HepG2 (cell line): Measurements from ENCODE around the gene MED9. TPM values are rescaled to one million over a fixed set of nuclear protein-coding genes. Genes with fewer than 3 reads are reported as not detected.

ENCODE experiments used
- FOXA1 ChIP-seq, 2 experiments: fragments of 450-650 bp in 1 of 2; sonication (generic) in 1 of 2; formaldehyde crosslinking in 1 of 2; IDR thresholded peaks; 2 replicates each; pipeline versions ENCODE4 v1.4.0 to v1.6.1; 2016 to 2020; ENCODE audit warnings: missing genetic modification reagents in 1 of 2
- GFI1 ChIP-seq: sonication (generic); formaldehyde crosslinking; IDR thresholded peaks from 2 replicates; pipeline ENCODE4 v1.5.0; 2020; ENCODE audit warnings: missing genetic modification reagents, mild to moderate bottlenecking, borderline replicate concordance
- HNF4G ChIP-seq, 2 experiments: sonication (generic) in 1 of 2; formaldehyde crosslinking in 1 of 2; IDR thresholded peaks; 2 replicates each; pipeline versions ENCODE4 v1.4.0 to v1.6.1; 2011 to 2020; ENCODE audit warnings: borderline replicate concordance in 2 of 2, low read depth in 2 of 2, mild to moderate bottlenecking in 2 of 2, low read length in 1 of 2, missing genetic modification reagents in 1 of 2, moderate library complexity in 1 of 2
- KDM5B ChIP-seq: sonication (generic); formaldehyde crosslinking; IDR thresholded peaks from 2 replicates; pipeline ENCODE4 v1.4.0; 2020; ENCODE audit warnings: missing genetic modification reagents, mild to moderate bottlenecking, borderline replicate concordance
- NBN ChIP-seq: fragments of 450-650 bp; conservative IDR thresholded peaks from 2 replicates; pipeline ENCODE4 v1.6.1; 2017
- SALL2 ChIP-seq: sonication (generic); formaldehyde crosslinking; IDR thresholded peaks from 2 replicates; pipeline ENCODE4 v1.8.1; 2023; ENCODE audit warnings: mild to moderate bottlenecking, missing genetic modification reagents, inconsistent platforms
- TBP ChIP-seq: sonication (generic); formaldehyde crosslinking; IDR thresholded peaks from 2 replicates; pipeline ENCODE4 v1.5.0; 2020; ENCODE audit warnings: missing genetic modification reagents
- TCF12 ChIP-seq, 2 experiments: fragments of 450-650 bp in 1 of 2; sonication (generic) in 1 of 2; formaldehyde crosslinking in 1 of 2; IDR thresholded peaks; 2 replicates each; pipeline versions ENCODE4 v1.6.1 to v1.8.0; 2017 to 2022; ENCODE audit warnings: antibody characterized with exemption in 1 of 2, mild to moderate bottlenecking in 1 of 2, missing genetic modification reagents in 1 of 2, moderate library complexity in 1 of 2
- XRCC5 ChIP-seq: fragments of 200-400 bp; formaldehyde crosslinking; optimal IDR thresholded peaks from 2 replicates; pipeline ENCODE3; 2017; ENCODE audit warnings: mild to moderate bottlenecking, low read length
- ZFY ChIP-seq: sonication (generic); formaldehyde crosslinking; IDR thresholded peaks from 2 replicates; pipeline ENCODE4 v1.4.0; 2020; ENCODE audit warnings: missing genetic modification reagents
- ZNF274 ChIP-seq: sonication (generic); formaldehyde crosslinking; IDR thresholded peaks from 2 replicates; pipeline ENCODE4 v1.5.1; 2020; ENCODE audit warnings: mild to moderate bottlenecking, missing genetic modification reagents
- ZNF564 ChIP-seq: sonication (generic); formaldehyde crosslinking; IDR thresholded peaks from 2 replicates; pipeline ENCODE4 v1.8.1; 2023; ENCODE audit warnings: mild to moderate bottlenecking, missing genetic modification reagents
- ZNF672 ChIP-seq: sonication (generic); formaldehyde crosslinking; IDR thresholded peaks from 2 replicates; pipeline ENCODE4 v1.8.1; 2022; ENCODE audit warnings: missing genetic modification reagents
- ZNF782 ChIP-seq: sonication (generic); formaldehyde crosslinking; IDR thresholded peaks from 2 replicates; pipeline ENCODE4 v1.4.0; 2020; ENCODE audit warnings: missing genetic modification reagents, mild to moderate bottlenecking, borderline replicate concordance
- ZSCAN22 ChIP-seq: sonication (generic); formaldehyde crosslinking; IDR thresholded peaks from 2 replicates; pipeline ENCODE4 v1.4.0; 2020; ENCODE audit warnings: mild to moderate bottlenecking, missing genetic modification reagents
- ZSCAN25 ChIP-seq: sonication (generic); formaldehyde crosslinking; IDR thresholded peaks from 2 replicates; pipeline ENCODE4 v1.8.0; 2022; ENCODE audit warnings: mild to moderate bottlenecking, missing genetic modification reagents
- polyA plus RNA-seq, 8 experiments: library from polyadenylated mRNA; depleted of rRNA in 3 of 8; stranded (reverse) in 7 of 8; unstranded in 1 of 8; fragments of >200 nt; fragmentation: Illumina TruSeq in 4 of 8; extraction: Trizol in 4 of 8; gene quantifications; 2 replicates each; pipeline versions ENCODE4 v1.2.1 to v1.2.3, GENCODE V29; 2011 to 2016; ENCODE audit warnings: low read depth in 4 of 8, missing spikeins in 1 of 8, mixed read lengths in 1 of 8; ENCODE audit not compliant: insufficient read depth in 1 of 8
- total RNA-seq, 5 experiments: library from RNA; depleted of rRNA; stranded (reverse); fragments of >200 nt; fragmentation: Illumina TruSeq; extraction: Trizol; gene quantifications; 2 replicates each; pipeline ENCODE4 v1.2.3, GENCODE V29; 2016; ENCODE audit warnings: low read depth in 1 of 5
- TF ChIP-seq, protein P1 (sequence below): sonication (generic); formaldehyde crosslinking; IDR thresholded peaks from 2 replicates; pipeline ENCODE4 v1.5.0; 2020; ENCODE audit warnings: mild to moderate bottlenecking, missing genetic modification reagents, borderline replicate concordance
- TF ChIP-seq, protein P2 (sequence below): sonication (generic); formaldehyde crosslinking; IDR thresholded peaks from 2 replicates; pipeline ENCODE4 v1.8.0; 2022; ENCODE audit warnings: mild to moderate bottlenecking, missing genetic modification reagents
- TF ChIP-seq, protein P3 (sequence below): IDR thresholded peaks from 2 replicates; pipeline ENCODE4 v1.6.1; 2016; ENCODE audit warnings: low read depth, borderline replicate concordance
- TF ChIP-seq, protein P4 (sequence below): sonication (generic); formaldehyde crosslinking; IDR thresholded peaks from 2 replicates; pipeline ENCODE4 v1.5.1; 2020; ENCODE audit warnings: mild to moderate bottlenecking, missing genetic modification reagents, moderate library complexity

The MED9 gene
- total and polyA plus RNA-seq, 2 of the 13 experiments (the other 11 are each of a cell fraction or from before 2014, with no cell fraction given): 11.9 to 15.1 TPM

DNA sequence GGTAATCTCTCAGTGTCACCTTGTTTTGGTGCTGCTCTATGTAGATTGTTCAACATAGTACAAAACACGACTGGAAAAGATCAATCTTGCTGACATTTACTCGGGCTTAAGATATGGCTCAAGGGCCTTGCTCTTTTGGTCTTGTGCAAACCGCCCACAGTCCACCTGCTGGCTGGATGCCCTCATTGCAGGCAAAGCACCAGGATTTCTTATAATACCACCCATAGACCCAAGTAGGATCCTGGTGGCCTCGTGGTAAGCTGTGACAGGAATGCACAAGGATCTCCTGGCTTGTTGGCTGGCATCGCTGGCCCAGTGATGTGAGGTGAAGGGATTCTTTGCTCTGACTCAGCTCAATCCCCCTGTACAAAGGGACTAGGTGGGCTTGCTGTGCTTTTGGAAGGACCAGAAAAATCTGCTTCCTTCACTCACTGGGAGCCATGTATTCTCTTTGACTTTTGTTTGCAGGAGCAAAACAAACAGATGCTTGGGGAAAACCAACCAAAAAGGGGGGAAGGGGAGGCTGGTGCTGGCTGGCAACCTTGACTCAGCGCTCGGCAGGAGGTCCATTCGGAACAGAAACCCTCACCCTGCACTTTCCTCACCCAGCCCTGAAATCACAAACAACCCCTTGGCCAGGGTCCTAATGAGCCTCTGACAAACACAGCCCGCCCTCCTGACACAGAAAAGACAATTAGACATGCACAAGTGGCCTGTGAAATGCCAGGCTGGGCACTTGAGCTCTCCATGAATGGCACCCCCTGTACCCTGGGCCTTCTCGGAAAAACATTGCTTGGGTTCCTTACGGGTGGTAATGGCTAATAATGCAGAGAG, 36.6 kb upstream of the MED9 start (continued):
- TF ChIP-seq, protein P1, sequence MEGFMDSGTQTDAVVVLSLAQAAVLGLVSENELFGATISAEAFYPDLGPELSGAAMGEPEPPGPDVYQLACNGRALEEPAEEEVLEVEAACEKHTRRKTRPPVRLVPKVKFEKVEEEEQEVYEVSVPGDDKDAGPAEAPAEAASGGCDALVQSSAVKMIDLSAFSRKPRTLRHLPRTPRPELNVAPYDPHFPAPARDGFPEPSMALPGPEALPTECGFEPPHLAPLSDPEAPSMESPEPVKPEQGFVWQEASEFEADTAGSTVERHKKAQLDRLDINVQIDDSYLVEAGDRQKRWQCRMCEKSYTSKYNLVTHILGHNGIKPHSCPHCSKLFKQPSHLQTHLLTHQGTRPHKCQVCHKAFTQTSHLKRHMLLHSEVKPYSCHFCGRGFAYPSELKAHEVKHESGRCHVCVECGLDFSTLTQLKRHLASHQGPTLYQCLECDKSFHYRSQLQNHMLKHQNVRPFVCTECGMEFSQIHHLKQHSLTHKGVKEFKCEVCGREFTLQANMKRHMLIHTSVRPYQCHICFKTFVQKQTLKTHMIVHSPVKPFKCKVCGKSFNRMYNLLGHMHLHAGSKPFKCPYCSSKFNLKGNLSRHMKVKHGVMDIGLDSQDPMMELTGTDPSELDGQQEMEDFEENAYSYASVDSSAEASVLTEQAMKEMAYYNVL (CRISPR knock-in tag): peak; percentile 60; the same call in 1 of the 2 replicates
- TF ChIP-seq, protein P2, sequence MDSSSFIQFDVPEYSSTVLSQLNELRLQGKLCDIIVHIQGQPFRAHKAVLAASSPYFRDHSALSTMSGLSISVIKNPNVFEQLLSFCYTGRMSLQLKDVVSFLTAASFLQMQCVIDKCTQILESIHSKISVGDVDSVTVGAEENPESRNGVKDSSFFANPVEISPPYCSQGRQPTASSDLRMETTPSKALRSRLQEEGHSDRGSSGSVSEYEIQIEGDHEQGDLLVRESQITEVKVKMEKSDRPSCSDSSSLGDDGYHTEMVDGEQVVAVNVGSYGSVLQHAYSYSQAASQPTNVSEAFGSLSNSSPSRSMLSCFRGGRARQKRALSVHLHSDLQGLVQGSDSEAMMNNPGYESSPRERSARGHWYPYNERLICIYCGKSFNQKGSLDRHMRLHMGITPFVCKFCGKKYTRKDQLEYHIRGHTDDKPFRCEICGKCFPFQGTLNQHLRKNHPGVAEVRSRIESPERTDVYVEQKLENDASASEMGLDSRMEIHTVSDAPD (CRISPR knock-in tag): peak; percentile 50; the same call in 1 of the 2 replicates
- 0 out of 2 replicates have a peak, but pooled peaks have one; percentile 34 for TF ChIP-seq ZNF274 (CRISPR knock-in tag)
- no peak for TF ChIP-seq FOXA1 (IDR thresholded peaks at IDR 0.05)
- TF ChIP-seq FOXA1 (CRISPR knock-in tag; IDR thresholded peaks at IDR 0.05): 0 out of 2 replicates have a peak, but pooled peaks have one; percentile 2
- TF ChIP-seq NBN: no peak
- TF ChIP-seq XRCC5: peak; percentile 59
- TF ChIP-seq KDM5B (CRISPR knock-in tag): peak; percentile 26; the same call in 1 of the 2 replicates
- TF ChIP-seq SALL2: 0 out of 2 replicates have a peak, but pooled peaks have one; percentile 38
- TF ChIP-seq HNF4G (IDR thresholded peaks at IDR 0.05; ENCODE audit: borderline replicate concordance, low read depth, low read length): no peak
- TF ChIP-seq HNF4G (CRISPR knock-in tag; IDR thresholded peaks at IDR 0.05; ENCODE audit: borderline replicate concordance, low read depth): 0 out of 2 replicates have a peak, but pooled peaks have one; percentile 45
- TF ChIP-seq ZNF564 (CRISPR knock-in tag): no peak
- TF ChIP-seq TBP (CRISPR knock-in tag): no peak
- no peak for TF ChIP-seq ZNF672
- TF ChIP-seq ZSCAN25: peak; percentile 33; the same call in 1 of the 2 replicates
- 0 out of 2 replicates have a peak, but pooled peaks have one; percentile 14 for TF ChIP-seq ZFY
- TF ChIP-seq, protein P3, sequence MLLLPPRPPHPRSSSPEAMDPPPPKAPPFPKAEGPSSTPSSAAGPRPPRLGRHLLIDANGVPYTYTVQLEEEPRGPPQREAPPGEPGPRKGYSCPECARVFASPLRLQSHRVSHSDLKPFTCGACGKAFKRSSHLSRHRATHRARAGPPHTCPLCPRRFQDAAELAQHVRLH (CRISPR knock-in tag): peak; percentile 77; the same call in 1 of the 2 replicates
- TF ChIP-seq GFI1 (CRISPR knock-in tag): peak; percentile 74; the same call in 1 of the 2 replicates
- TF ChIP-seq, protein P4, sequence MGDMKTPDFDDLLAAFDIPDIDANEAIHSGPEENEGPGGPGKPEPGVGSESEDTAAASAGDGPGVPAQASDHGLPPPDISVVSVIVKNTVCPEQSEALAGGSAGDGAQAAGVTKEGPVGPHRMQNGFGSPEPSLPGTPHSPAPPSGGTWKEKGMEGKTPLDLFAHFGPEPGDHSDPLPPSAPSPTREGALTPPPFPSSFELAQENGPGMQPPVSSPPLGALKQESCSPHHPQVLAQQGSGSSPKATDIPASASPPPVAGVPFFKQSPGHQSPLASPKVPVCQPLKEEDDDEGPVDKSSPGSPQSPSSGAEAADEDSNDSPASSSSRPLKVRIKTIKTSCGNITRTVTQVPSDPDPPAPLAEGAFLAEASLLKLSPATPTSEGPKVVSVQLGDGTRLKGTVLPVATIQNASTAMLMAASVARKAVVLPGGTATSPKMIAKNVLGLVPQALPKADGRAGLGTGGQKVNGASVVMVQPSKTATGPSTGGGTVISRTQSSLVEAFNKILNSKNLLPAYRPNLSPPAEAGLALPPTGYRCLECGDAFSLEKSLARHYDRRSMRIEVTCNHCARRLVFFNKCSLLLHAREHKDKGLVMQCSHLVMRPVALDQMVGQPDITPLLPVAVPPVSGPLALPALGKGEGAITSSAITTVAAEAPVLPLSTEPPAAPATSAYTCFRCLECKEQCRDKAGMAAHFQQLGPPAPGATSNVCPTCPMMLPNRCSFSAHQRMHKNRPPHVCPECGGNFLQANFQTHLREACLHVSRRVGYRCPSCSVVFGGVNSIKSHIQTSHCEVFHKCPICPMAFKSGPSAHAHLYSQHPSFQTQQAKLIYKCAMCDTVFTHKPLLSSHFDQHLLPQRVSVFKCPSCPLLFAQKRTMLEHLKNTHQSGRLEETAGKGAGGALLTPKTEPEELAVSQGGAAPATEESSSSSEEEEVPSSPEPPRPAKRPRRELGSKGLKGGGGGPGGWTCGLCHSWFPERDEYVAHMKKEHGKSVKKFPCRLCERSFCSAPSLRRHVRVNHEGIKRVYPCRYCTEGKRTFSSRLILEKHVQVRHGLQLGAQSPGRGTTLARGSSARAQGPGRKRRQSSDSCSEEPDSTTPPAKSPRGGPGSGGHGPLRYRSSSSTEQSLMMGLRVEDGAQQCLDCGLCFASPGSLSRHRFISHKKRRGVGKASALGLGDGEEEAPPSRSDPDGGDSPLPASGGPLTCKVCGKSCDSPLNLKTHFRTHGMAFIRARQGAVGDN (CRISPR knock-in tag): peak; percentile 59
- no peak for TF ChIP-seq ZSCAN22 (CRISPR knock-in tag)
- no peak for TF ChIP-seq ZNF782 (CRISPR knock-in tag)
- TF ChIP-seq TCF12 (IDR thresholded peaks at IDR 0.05): no peak
- TF ChIP-seq TCF12 (CRISPR knock-in tag; IDR thresholded peaks at IDR 0.05): no peak
